Stomach (tissue), 9 donors: ENCODE results near the gene F2R. TPM values are rescaled to one million over a fixed set of nuclear protein-coding genes. Genes with fewer than 3 reads are reported as not detected.

Source experiments
- DNase-seq, 2 donors: peaks; one replicate each; pipeline versions ENCODE4 v3.0.0 to v3.0.0-alpha.2; 2013 to 2019
- H3K27ac ChIP-seq, 5 donors: fragments of 200-600 bp in 4 of 5; sonication (generic) in 4 of 5; one replicate each; pipeline ENCODE4 v1.5.1; 2013 to 2019; ENCODE audit warnings: mild to moderate bottlenecking in 1 of 5, moderate library complexity in 1 of 5
- H3K27me3 ChIP-seq, 3 donors: fragments of 200-600 bp; sonication (generic); one replicate each; pipeline ENCODE4 v1.5.1; 2017 to 2019; ENCODE audit warnings: mixed run types in 1 of 3
- H3K36me3 ChIP-seq, 4 donors: fragments of 200-600 bp; sonication (generic); 1 replicate in 3 of 4; 2 replicates in 1 of 4; pipeline ENCODE4 v1.5.1; 2016 to 2019
- H3K4me1 ChIP-seq, 4 donors: fragments of 200-600 bp; sonication (generic); one replicate each; pipeline ENCODE4 v1.5.1; 2016 to 2019
- H3K4me3 ChIP-seq, 4 donors: fragments of 200-600 bp; sonication (generic) in 3 of 4; one replicate each; pipeline ENCODE4 v1.5.1; 2016 to 2019; ENCODE audit warnings: mild to moderate bottlenecking in 1 of 4
- H3K9me3 ChIP-seq, 4 donors: fragments of 200-600 bp; sonication (generic); one replicate each; pipeline ENCODE4 v1.5.1; 2016 to 2019
- EP300 ChIP-seq: sonication (generic); formaldehyde crosslinking; IDR thresholded peaks from one replicate; pipeline ENCODE4 v1.6.1; 2017; ENCODE audit warnings: antibody characterized with exemption
- POLR2A ChIP-seq, 4 donors: fragments of 450-650 bp; IDR thresholded peaks; one replicate each; pipeline ENCODE4 v1.6.1; 2016; ENCODE audit warnings: antibody characterized with exemption in 4 of 4, control low read depth in 2 of 4, mild to moderate bottlenecking in 1 of 4, moderate library complexity in 1 of 4
- POLR2AphosphoS5 ChIP-seq, 3 donors: sonication (generic); formaldehyde crosslinking; IDR thresholded peaks; one replicate each; pipeline ENCODE4 v1.6.1; 2016; ENCODE audit warnings: antibody characterized with exemption in 3 of 3
- WGBS, 5 donors: extraction: QIAGEN DNeasy Blood & Tissue Kit in 3 of 5; methylation state at CpG; one replicate each; pipeline versions ENCODE4 v1.1.5 to v1.1.7; 2013 to 2018; 5-methylcytosine and 5-hydroxymethylcytosine counted together
- intact Hi-C: fragments of 100-400 bp; cut with DNase I; formaldehyde crosslinking; loops from one replicate; pipeline ENCODE4 v1.15.1; 2023; ENCODE audit warnings: low total_unique reads
- polyA plus RNA-seq, 3 donors: library from polyadenylated mRNA; stranded (reverse); fragments of 200-250 nt; gene quantifications; one replicate each; pipeline ENCODE4 v1.2.3, GENCODE V29; 2013
- total RNA-seq, 5 donors: library from RNA; depleted of rRNA; stranded (reverse); fragments of >200 nt; gene quantifications; one replicate each; pipeline versions ENCODE4 v1.1.0 to v1.2.3, GENCODE V29; 2014 to 2016
- TF ChIP-seq, protein P1 (sequence below), 7 experiments: fragments of 450-650 bp in 4 of 7; fragments of 200-600 bp in 3 of 7; sonication (generic) in 3 of 7; IDR thresholded peaks; one replicate each; pipeline ENCODE4 v1.5.1; 2016 to 2019; ENCODE audit warnings: antibody characterized with exemption in 7 of 7, control low read depth in 2 of 7, mild to moderate bottlenecking in 1 of 7
- donor health status: healthy with polysubstance abuse.
- donor health status: Bipolar disorder and iron deficiency.
- donor health status: healthy.

F2R gene
- total and polyA plus RNA-seq, 8 donors, result 1.4 to 16.2 (median 5.8) TPM; not detected in 1

DNA sequence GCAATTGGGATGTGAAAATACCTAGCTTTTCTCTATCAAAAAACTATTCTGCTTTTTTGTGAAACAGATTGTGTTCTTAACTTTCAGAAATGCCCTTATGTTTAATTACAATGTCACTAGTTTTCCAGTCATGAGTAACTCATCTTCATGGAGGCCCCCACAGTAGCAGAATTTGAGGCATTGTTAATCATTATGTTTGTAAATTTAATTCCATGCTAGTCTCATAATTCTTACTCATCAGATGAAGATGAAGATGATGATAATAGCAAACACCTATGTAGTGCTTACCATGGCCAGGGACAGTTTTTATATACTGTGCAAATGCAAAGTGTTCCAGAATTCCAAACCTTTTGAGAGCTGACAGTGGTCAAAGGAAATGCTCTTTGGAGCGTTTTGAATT, 27.7 kb upstream of the F2R start:
- Histone ChIP-seq H3K4me3 (no peak overlapping the region), H3K27me3 (no peaks in the 10 kb centered on the region), H3K9me3 (no peaks in the 10 kb centered on the region), H3K27ac (no peak overlapping the region), H3K4me1 (peaks cover 5 to 17% (median 13%) of the 10 kb centered on the region in 4 donors), H3K36me3 (peaks cover 0 to 51% (median 27%) of the 10 kb centered on the region in 4 donors)
- no peak for DNase-seq
- TF ChIP-seq, protein P1, sequence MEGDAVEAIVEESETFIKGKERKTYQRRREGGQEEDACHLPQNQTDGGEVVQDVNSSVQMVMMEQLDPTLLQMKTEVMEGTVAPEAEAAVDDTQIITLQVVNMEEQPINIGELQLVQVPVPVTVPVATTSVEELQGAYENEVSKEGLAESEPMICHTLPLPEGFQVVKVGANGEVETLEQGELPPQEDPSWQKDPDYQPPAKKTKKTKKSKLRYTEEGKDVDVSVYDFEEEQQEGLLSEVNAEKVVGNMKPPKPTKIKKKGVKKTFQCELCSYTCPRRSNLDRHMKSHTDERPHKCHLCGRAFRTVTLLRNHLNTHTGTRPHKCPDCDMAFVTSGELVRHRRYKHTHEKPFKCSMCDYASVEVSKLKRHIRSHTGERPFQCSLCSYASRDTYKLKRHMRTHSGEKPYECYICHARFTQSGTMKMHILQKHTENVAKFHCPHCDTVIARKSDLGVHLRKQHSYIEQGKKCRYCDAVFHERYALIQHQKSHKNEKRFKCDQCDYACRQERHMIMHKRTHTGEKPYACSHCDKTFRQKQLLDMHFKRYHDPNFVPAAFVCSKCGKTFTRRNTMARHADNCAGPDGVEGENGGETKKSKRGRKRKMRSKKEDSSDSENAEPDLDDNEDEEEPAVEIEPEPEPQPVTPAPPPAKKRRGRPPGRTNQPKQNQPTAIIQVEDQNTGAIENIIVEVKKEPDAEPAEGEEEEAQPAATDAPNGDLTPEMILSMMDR (IDR thresholded peaks at IDR 0.05), result no peak
- TF ChIP-seq EP300 (no peak), POLR2AphosphoS5 (IDR thresholded peaks at IDR 0.05) (no peak), POLR2A (IDR thresholded peaks at IDR 0.05) (no peak)
- intact Hi-C loops, result no loop called here
- 93 to 100% (median 96%) methylated on average over 1 of the region's 1 CpG for WGBS, 5 donors

- 62 to 81% (median 74%) methylated on average over 3 of the region's 3 CpGs for WGBS, 5 donors
- intact Hi-C loops, result no loop called here
- peaks cover 5 to 17% (median 13%) of the 10 kb centered on the region in 4 donors for H3K4me1 ChIP-seq
- no peaks in the 10 kb centered on the region for H3K9me3 ChIP-seq
- TF ChIP-seq POLR2A (IDR thresholded peaks at IDR 0.05) (no peak), EP300 (no peak), POLR2AphosphoS5 (IDR thresholded peaks at IDR 0.05) (no peak)
- TF ChIP-seq, protein P1 (IDR thresholded peaks at IDR 0.05), result no peak
- peaks cover 0 to 52% (median 28%) of the 10 kb centered on the region in 4 donors for H3K36me3 ChIP-seq
- peak overlapping the region in 1 of 5 donors; percentile 8 for H3K27ac ChIP-seq
- no peak overlapping the region for H3K4me3 ChIP-seq
- DNase-seq, result no peak
- no peaks in the 10 kb centered on the region for H3K27me3 ChIP-seq
Observed at GRCh38 chr5:76688836-76689235, 27.1 kb upstream of the F2R start.

GRCh38 chr5:76689321-76690036, 26.4 kb upstream of the F2R start:
- Histone ChIP-seq H3K27ac (peak overlapping the region in 1 of 5 donors; percentile 80), H3K27me3 (no peaks in the 10 kb centered on the region), H3K4me1 (peaks cover 5 to 17% (median 13%) of the 10 kb centered on the region in 4 donors), H3K36me3 (peaks cover 0 to 52% (median 28%) of the 10 kb centered on the region in 4 donors), H3K4me3 (no peak overlapping the region), H3K9me3 (no peaks in the 10 kb centered on the region)
- no peak for DNase-seq
- 91 to 95% (median 93%) methylated on average over 3 of the region's 3 CpGs for WGBS, 5 donors
- intact Hi-C loops, result no loop called here
- TF ChIP-seq EP300, result no peak

DNA sequence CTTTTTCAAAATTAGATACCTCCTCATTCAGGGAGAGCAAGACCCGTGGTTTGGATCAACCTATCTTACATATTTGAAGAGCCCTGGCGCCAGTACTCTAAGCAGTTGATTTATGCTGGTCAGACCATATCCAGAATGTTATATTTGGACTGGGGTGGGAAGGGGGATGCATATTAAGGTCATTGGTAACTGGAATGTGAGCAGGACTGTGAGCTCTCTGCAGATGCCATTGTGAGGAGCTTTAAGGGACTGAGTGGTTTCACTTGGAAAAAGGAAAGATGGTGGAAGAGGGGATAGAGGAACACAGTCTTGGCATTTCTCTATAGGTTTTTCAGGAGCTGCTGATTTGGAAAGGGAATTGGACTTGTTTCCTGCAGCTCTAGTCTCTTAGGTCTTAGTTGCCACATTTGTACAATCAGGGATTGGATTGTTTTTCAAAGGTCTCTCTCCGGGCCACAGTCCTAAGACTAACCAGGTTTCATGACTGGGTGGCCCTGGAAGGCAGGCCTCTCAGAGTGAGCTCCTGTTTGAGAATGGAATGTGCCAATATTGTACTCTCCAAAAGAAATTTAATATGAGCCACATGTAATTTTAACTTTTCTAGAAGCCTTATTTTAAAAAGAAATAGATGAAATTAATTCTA, 25.8 kb upstream of the F2R start:
- intact Hi-C loops, result no loop called here
- Histone ChIP-seq H3K27ac (peak overlapping the region in 3 of 5 donors; percentile 8 to 80 (median 51)), H3K4me3 (no peak overlapping the region), H3K9me3 (no peaks in the 10 kb centered on the region), H3K4me1 (peaks cover 5 to 17% (median 13%) of the 10 kb centered on the region in 4 donors), H3K27me3 (no peaks in the 10 kb centered on the region), H3K36me3 (peaks cover 0 to 52% (median 27%) of the 10 kb centered on the region in 4 donors)
- TF ChIP-seq EP300 (no peak), POLR2A (IDR thresholded peaks at IDR 0.05) (no peak), POLR2AphosphoS5 (IDR thresholded peaks at IDR 0.05) (no peak)
- TF ChIP-seq, protein P1 (IDR thresholded peaks at IDR 0.05), result no peak
- no peak for DNase-seq
- WGBS, 5 donors, result 88 to 95% (median 91%) methylated on average over 3 of the region's 3 CpGs
